Measurements from ENCODE around the gene CTNND2. TPM values are rescaled to one million over a fixed set of nuclear protein-coding genes. Genes with fewer than 3 reads are reported as not detected.

Gene CTNND2
- total RNA-seq, 4 donors from 2014 or later, result 1.3 to 2.5 (median 2.1) TPM

DNA sequence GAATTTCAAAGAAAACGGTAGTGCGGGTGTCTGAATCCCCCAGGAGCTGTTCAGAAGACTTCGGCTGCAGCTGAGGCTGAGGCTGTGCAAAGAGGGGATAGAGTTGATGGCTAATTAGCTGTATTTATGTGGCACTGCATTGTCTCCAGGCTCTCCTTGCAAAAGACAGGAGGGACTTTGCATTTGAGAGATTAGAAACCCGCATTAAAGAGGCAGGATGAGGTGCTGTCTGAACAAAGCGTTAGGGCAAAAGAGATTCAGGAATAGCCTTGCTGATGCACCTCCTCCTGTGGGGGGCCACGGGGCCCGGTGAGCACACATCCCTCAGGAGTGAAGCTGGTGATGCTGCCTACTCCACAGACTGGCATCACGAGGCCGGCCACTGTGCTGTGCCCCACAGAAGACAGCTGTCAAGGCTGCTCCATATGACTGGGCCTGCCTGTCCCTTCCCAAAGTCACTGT, 799.6 kb downstream of the CTNND2 start:
- no peak overlapping the region for H3K27ac ChIP-seq (replicated peaks in 1 of 4)
- no peaks in the 10 kb centered on the region for H3K9me3 ChIP-seq
- H3K4me1 ChIP-seq, result no peaks in the 10 kb centered on the region
- DNase-seq (ENCODE audit: extremely low spot score), result no peak
- no peaks in the 10 kb centered on the region for H3K36me3 ChIP-seq
- H3K4me3 ChIP-seq, result no peak overlapping the region
- 77% methylated on average over 8 of the region's 9 CpGs for WGBS
- TF ChIP-seq POLR2AphosphoS5 (IDR thresholded peaks at IDR 0.05) (no peak), EP300 (IDR thresholded peaks at IDR 0.05) (no peak), POLR2A (IDR thresholded peaks at IDR 0.05; ENCODE audit: low read depth) (no peak)
- TF ChIP-seq, protein P1, sequence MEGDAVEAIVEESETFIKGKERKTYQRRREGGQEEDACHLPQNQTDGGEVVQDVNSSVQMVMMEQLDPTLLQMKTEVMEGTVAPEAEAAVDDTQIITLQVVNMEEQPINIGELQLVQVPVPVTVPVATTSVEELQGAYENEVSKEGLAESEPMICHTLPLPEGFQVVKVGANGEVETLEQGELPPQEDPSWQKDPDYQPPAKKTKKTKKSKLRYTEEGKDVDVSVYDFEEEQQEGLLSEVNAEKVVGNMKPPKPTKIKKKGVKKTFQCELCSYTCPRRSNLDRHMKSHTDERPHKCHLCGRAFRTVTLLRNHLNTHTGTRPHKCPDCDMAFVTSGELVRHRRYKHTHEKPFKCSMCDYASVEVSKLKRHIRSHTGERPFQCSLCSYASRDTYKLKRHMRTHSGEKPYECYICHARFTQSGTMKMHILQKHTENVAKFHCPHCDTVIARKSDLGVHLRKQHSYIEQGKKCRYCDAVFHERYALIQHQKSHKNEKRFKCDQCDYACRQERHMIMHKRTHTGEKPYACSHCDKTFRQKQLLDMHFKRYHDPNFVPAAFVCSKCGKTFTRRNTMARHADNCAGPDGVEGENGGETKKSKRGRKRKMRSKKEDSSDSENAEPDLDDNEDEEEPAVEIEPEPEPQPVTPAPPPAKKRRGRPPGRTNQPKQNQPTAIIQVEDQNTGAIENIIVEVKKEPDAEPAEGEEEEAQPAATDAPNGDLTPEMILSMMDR (IDR thresholded peaks at IDR 0.05), result no peak
- intact Hi-C loops (cut with DNase I), result no loop called here
- H3K27me3 ChIP-seq, result peaks cover 0 to 6% (median 0%) of the 10 kb centered on the region in 4 donors

DNA sequence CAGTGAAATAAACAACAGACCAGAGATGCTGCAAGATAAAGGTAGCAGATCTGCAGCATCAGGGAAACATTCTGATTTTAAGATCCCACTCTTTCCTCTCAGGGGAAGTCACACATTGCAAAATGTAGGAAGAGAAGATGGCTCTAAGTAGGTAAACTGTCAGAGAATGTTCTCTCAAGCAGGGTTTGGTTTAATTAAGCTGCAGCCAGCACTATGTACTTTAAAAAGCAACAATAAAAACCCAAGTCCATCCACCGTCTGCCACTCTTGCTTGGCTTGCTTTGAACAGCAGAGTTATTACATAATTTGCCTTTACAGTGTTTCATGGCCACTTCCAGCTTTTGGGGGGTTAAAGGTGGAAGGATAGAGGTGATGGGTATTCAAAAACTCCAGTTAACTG, 800.0 kb downstream of the CTNND2 start:
- TF ChIP-seq POLR2AphosphoS5 (IDR thresholded peaks at IDR 0.05) (no peak), POLR2A (IDR thresholded peaks at IDR 0.05; ENCODE audit: low read depth) (no peak), EP300 (IDR thresholded peaks at IDR 0.05) (no peak)
- TF ChIP-seq, protein P1 (IDR thresholded peaks at IDR 0.05), result no peak
- Histone ChIP-seq H3K9me3 (no peaks in the 10 kb centered on the region), H3K27me3 (peaks cover 0 to 6% (median 0%) of the 10 kb centered on the region in 4 donors), H3K4me3 (no peak overlapping the region), H3K36me3 (no peaks in the 10 kb centered on the region), H3K4me1 (no peaks in the 10 kb centered on the region), H3K27ac (replicated peaks in 1 of 4) (no peak overlapping the region)
- no peak for DNase-seq (ENCODE audit: extremely low spot score)
- WGBS, result 64% methylated on average over 1 of the region's 1 CpG
- intact Hi-C loops (cut with DNase I), result no loop called here

DNA sequence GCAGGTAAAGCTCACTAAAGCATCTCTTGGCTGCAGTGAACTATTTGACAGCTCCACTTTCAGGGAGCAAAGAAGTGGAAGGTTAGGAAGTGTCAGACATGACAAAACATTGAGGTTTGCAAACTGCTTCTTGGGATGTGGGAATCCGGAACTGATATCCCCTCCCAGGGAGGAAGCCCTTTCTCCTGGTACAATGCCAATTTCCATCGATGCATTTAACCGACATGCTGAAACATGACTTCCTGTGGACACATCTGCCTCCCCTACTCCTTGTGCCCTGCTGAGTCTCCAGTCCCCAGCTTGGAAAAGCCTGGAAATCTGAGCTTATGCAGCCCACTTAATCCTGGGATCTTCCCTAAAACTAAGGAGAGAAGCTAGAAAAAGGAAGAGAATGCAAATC, 820.1 kb downstream of the CTNND2 start:
- no peak overlapping the region for H3K4me3 ChIP-seq
- intact Hi-C loops (cut with DNase I), result no loop called here
- 39% methylated on average over 3 of the region's 3 CpGs for WGBS
- peaks cover 0 to 9% (median 6%) of the 10 kb centered on the region in 4 donors for H3K9me3 ChIP-seq
- H3K27ac ChIP-seq (replicated peaks in 1 of 4), result no peak overlapping the region
- DNase-seq (ENCODE audit: extremely low spot score), result no peak
- TF ChIP-seq, protein P1 (IDR thresholded peaks at IDR 0.05), result no peak
- no peak for TF ChIP-seq POLR2AphosphoS5 (IDR thresholded peaks at IDR 0.05)
- TF ChIP-seq EP300 (IDR thresholded peaks at IDR 0.05), result no peak
- TF ChIP-seq POLR2A (IDR thresholded peaks at IDR 0.05; ENCODE audit: low read depth), result no peak
- no peaks in the 10 kb centered on the region for H3K4me1 ChIP-seq
- H3K36me3 ChIP-seq, result no peaks in the 10 kb centered on the region
- peaks cover 0 to 3% (median 0%) of the 10 kb centered on the region in 4 donors for H3K27me3 ChIP-seq

DNA sequence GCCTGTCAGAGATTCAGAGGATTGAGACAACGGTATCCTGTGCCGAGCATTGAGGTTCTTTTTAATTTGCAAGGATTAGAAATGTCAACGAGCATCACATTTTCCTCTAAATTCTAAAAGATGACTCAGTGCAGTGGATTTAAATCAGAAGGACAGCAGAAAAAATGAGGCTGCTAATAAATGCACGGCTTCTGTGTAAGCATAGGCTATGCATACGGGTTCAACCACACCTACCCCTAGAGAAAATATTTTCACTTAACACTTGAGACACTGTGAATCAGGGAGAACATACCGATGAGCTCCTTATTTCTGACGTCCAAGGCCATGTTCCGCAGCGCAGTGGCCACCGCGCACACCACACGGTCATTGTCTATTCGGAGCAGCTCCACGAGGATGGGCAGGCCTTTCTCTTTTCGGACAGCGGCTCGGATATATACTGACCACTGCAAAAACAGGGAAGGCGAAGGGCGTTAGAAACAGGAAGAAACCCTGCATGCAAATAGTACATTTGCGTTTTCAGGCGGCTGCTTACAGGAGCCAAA, 821.8 kb downstream of the CTNND2 start:
- Histone ChIP-seq H3K27me3 (peaks cover 0 to 3% (median 0%) of the 10 kb centered on the region in 4 donors), H3K36me3 (no peaks in the 10 kb centered on the region), H3K9me3 (no peaks in the 10 kb centered on the region), H3K27ac (replicated peaks in 1 of 4) (no peak overlapping the region), H3K4me1 (no peaks in the 10 kb centered on the region), H3K4me3 (no peak overlapping the region)
- no peak for DNase-seq (ENCODE audit: extremely low spot score)
- TF ChIP-seq EP300 (IDR thresholded peaks at IDR 0.05) (no peak), POLR2A (IDR thresholded peaks at IDR 0.05; ENCODE audit: low read depth) (no peak), POLR2AphosphoS5 (IDR thresholded peaks at IDR 0.05) (no peak)
- TF ChIP-seq, protein P1 (IDR thresholded peaks at IDR 0.05), result no peak
- intact Hi-C loops (cut with DNase I), result no loop called here
- WGBS, result 85% methylated on average over 21 of the region's 21 CpGs

All from esophagus muscularis mucosa (tissue), 4 donors.